Mucosa of descending colon (tissue), 3 donors: Measurements from ENCODE around the gene TOM1. TPM values are rescaled to one million over a fixed set of nuclear protein-coding genes. Genes with fewer than 3 reads are reported as not detected.
"Not testable (repeated sequence)": the region's sequence is repeated elsewhere in the genome, so short reads cannot be mapped to it uniquely, and the experiment has no call there.

Source experiments
- ATAC-seq: fragments of 200-7000 bp; cut with Tn5 transposase; one replicate; pipeline ENCODE4 v1.9.1; 2020; ENCODE audit warnings: mild to moderate bottlenecking, moderate library complexity
- DNase-seq, 3 donors: peaks; one replicate each; pipeline ENCODE4 v3.0.0-alpha.2; 2020
- H3K36me3 ChIP-seq: fragments of 200-600 bp; one replicate; pipeline ENCODE4 v1.8.0; 2021; ENCODE audit warnings: low read depth, mild to moderate bottlenecking
- H3K4me1 ChIP-seq: fragments of 200-600 bp; one replicate; pipeline ENCODE4 v1.8.0; 2021; ENCODE audit warnings: low read depth, mild to moderate bottlenecking
- H3K4me3 ChIP-seq: fragments of 200-600 bp; one replicate; pipeline ENCODE4 v1.8.0; 2021; ENCODE audit warnings: mild to moderate bottlenecking
- H3K9me3 ChIP-seq: fragments of 200-600 bp; one replicate; pipeline ENCODE4 v1.8.0; 2021; ENCODE audit warnings: mild to moderate bottlenecking
- intact Hi-C, 2 donors: fragments of 100-400 bp; cut with DNase I in 1 of 2; cut with micrococcal nuclease in 1 of 2; formaldehyde crosslinking; loops; one replicate each; pipeline versions ENCODE4 v1.11.0 to v1.11.1; 2022; cut with DNase I, micrococcal nuclease
- microRNA-seq: library from miRNA; unstranded; fragments of <30 nt; microRNA quantifications from one replicate; pipeline ENCODE4, GENCODE V29; 2019
- total RNA-seq, 3 donors: library from RNA; stranded (reverse); fragmentation: NEBNext Ultra II Directional in 2 of 3; extraction: Animal tissue kit (Norgen Biotek cat#: 25700) in 2 of 3; gene quantifications; one replicate each; pipeline versions ENCODE4 v1.2.1 to v1.2.4, GENCODE V29; 2021 to 2023
- TF ChIP-seq, protein P1 (sequence below): fragments of 200-600 bp; IDR thresholded peaks from one replicate; pipeline ENCODE4 v1.8.0; 2022; ENCODE audit warnings: antibody characterized with exemption, mild to moderate bottlenecking
- donor health status: DM: no; HTN: no; CAD: no; lungs with moderate emphysema.
- donor health status: DM: no; HTN: no; CAD: no.
- donor health status: DM: no; HTN: yes; CAD: no.

TOM1 gene
- total RNA-seq, 3 donors from 2014 or later, result 59.8 to 74.7 (median 60.2) TPM

DNA sequence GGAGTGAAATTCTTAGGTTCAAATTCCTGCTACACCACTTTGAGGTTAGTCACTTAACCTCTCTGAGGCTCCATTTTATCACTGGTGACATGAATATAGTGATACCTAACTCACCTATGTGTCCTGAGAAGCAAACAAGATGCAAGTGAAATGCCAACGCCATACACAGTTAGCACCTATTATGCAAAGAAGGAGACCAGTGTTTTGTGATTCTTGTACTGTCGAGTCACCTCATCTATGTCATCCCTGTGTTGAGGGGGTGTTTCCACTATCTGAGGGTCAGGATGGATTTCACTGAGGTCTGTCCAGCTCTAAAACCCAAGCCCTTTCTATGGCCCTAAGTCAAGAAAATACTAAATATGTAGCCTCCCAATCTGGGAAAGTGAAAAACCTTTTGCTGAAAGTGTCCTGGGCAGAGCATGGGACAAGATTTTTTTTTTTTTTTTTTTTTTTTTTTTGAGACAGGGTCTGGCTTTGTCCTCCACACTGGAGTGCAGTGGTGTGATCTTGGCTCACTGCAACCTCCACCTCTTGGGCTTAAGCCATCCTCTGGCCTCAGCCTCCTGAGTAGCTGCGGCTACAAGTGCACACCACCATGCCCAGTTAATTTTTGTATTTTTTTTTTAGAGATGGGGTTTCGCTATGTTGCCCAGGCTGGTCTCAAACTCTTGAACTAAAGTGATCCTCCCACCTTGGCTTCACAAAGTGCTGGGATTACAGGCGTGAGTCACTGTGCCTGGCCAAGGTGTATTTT lies 95.3 kb downstream of the TOM1 start:
- no peak for ATAC-seq
- peaks cover 4% of the 10 kb centered on the region for H3K4me1 ChIP-seq
- DNase-seq, result no peak
- no peak overlapping the region for H3K4me3 ChIP-seq
- peaks cover 4% of the 10 kb centered on the region for H3K36me3 ChIP-seq
- intact Hi-C loops, result no loop called here
- no peaks in the 10 kb centered on the region for H3K9me3 ChIP-seq
- TF ChIP-seq, protein P1, sequence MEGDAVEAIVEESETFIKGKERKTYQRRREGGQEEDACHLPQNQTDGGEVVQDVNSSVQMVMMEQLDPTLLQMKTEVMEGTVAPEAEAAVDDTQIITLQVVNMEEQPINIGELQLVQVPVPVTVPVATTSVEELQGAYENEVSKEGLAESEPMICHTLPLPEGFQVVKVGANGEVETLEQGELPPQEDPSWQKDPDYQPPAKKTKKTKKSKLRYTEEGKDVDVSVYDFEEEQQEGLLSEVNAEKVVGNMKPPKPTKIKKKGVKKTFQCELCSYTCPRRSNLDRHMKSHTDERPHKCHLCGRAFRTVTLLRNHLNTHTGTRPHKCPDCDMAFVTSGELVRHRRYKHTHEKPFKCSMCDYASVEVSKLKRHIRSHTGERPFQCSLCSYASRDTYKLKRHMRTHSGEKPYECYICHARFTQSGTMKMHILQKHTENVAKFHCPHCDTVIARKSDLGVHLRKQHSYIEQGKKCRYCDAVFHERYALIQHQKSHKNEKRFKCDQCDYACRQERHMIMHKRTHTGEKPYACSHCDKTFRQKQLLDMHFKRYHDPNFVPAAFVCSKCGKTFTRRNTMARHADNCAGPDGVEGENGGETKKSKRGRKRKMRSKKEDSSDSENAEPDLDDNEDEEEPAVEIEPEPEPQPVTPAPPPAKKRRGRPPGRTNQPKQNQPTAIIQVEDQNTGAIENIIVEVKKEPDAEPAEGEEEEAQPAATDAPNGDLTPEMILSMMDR, result no peak

DNA sequence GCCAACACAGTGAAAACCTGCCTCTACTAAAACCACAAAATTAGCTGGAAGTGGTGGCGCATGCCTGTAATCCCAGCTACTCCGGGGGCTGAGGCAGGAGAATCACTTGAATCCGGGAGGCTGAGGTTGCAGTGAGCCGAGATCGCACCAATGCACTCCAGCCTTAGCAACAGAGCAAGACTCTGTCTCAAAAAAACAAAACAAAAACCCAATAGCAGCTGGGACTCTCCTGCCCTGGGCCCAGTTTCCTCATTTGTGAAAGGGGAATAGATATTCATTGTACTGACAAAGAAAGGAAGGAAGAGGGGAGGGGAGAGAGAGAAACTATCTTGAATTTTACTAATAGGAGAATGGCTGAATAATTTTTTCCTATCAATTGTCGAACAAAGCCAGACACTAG lies 96.9 kb downstream of the TOM1 start:
- H3K9me3 ChIP-seq, intact Hi-C loops, DNase-seq, ATAC-seq, H3K36me3 ChIP-seq, H3K4me3 ChIP-seq: not testable (repeated sequence)
- peaks cover 12% of the 10 kb centered on the region for H3K4me1 ChIP-seq

- H3K9me3 ChIP-seq, result no peaks in the 10 kb centered on the region
- intact Hi-C loops, result no loop called here
- no peak for ATAC-seq
- TF ChIP-seq, protein P1, result no peak
- no peak overlapping the region for H3K4me3 ChIP-seq
- peaks cover 12% of the 10 kb centered on the region for H3K4me1 ChIP-seq
- H3K36me3 ChIP-seq, result peaks cover 4% of the 10 kb centered on the region
- DNase-seq, result no peak
Observed at GRCh38 chr22:35397095-35397904, 97.6 kb downstream of the TOM1 start.

Small RNA genes lying within 50 kb of the gene (microRNA-seq; reads per million reads assigned to microRNA genes)
- gene MIR3909 (7.2 reads per million, percentile 29 among the genes with 10 or more reads in this experiment), gene MIR6069 (not detected)

Other genes starting within 250 kb of the TOM1 start
- 100 to 1,000 TPM in 1 of 3 donors, 10 to 100 TPM in 2; 35.3 to 104 (median 50.3) TPM for gene ISX, start 233.7 kb upstream of the TOM1 start, total RNA-seq
- 10 to 100 TPM; 18.1 to 21.7 (median 21.6) TPM for gene HMGXB4, start 42.4 kb upstream of the TOM1 start, total RNA-seq
- 10 to 100 TPM; 33.8 to 71.4 (median 55.5) TPM for gene HMOX1, start 81.2 kb downstream of the TOM1 start, total RNA-seq
- gene MCM5, start 100.2 kb downstream of the TOM1 start, total RNA-seq, result 10 to 100 TPM; 18.5 to 45.2 (median 30.3) TPM
- 10 to 100 TPM; 11.7 to 34.0 (median 19.2) TPM for gene RASD2, start 240.9 kb downstream of the TOM1 start, total RNA-seq